ENCODE results near the gene RBM20.

DNA sequence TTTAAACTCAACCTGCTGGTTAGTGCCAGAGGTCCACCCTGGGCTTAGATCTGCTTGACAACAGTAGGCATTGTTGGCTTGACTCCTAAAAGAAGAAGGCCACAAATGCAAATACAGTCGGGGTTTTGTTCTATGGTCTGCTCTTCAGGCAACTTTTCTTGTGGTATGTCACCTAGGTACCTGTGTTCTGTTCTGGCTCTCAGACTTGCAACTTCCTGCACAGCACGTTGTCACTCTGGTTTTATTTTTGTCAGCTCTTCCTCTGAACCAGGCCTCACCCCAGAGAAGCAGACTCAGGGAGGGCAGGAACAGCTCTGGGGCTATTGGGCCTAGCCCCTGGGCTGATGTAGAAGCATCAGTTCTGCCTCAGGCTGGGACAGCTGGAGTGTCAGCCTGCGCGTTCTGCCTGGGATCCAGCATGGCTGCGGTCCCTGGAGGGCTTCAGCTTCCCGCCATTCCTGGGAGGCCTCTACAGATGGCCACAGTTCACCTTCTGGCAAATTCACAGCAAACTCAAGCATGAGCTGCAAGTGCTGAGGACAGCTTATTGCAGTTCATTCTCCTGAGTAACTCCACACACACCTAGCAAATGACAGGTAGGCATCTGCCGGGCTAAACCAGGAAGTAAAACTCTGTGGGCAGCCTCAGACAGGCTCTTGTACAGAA is 216.6 kb downstream of the RBM20 start:
- TF ChIP-seq, protein P1, sequence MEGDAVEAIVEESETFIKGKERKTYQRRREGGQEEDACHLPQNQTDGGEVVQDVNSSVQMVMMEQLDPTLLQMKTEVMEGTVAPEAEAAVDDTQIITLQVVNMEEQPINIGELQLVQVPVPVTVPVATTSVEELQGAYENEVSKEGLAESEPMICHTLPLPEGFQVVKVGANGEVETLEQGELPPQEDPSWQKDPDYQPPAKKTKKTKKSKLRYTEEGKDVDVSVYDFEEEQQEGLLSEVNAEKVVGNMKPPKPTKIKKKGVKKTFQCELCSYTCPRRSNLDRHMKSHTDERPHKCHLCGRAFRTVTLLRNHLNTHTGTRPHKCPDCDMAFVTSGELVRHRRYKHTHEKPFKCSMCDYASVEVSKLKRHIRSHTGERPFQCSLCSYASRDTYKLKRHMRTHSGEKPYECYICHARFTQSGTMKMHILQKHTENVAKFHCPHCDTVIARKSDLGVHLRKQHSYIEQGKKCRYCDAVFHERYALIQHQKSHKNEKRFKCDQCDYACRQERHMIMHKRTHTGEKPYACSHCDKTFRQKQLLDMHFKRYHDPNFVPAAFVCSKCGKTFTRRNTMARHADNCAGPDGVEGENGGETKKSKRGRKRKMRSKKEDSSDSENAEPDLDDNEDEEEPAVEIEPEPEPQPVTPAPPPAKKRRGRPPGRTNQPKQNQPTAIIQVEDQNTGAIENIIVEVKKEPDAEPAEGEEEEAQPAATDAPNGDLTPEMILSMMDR (IDR thresholded peaks at IDR 0.05 in 4 of 5, conservative IDR thresholded peaks at IDR 0.05 in 1 of 5), result no peak
- no peak for TF ChIP-seq POLR2A (IDR thresholded peaks at IDR 0.05)
